GM15510 (cell line): ENCODE measurements around the gene C5orf52.

Experiments used
- POLR2A ChIP-seq: IDR thresholded peaks from 3 replicates; pipeline ENCODE4 v1.6.1; 2011; ENCODE audit warnings: borderline replicate concordance; ENCODE audit not compliant: insufficient read length; ENCODE audit errors: extremely low read depth

Gene C5orf52

DNA sequence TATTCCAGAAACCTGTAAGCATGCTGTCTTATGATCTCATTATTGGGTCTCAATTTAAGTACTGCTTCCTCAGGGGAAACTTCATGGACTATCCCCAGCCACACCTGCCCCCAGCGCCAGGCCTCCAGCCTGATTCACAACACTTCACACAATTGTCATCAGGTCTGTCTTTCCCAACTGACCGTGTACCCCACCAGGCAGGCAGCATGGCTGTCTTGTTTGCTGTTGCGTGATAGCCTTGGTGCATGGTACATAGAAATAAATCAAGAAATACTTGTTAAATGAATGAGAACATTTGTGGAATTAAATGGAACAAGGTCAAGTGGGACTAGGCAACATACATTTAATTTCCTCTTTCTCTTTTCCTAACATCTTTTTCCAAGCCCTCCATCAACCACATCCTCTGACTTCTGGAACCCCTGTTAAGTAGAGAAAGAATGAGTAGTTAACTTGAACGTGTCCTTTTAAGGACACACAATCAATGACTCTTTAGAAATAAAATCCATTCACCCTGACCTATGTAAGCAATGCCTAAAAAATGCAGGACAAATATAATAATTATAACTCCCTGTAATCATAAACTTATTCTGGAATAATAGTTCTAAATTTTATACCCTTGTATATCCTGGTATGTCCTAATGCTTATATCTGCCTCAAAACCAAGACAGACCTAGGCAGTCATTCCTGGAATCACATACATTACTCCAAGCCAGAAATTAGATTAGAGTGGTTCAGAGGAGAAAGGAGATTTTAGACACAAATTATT is 42.7 kb downstream of the C5orf52 start:
- TF ChIP-seq POLR2A, result no peak

DNA sequence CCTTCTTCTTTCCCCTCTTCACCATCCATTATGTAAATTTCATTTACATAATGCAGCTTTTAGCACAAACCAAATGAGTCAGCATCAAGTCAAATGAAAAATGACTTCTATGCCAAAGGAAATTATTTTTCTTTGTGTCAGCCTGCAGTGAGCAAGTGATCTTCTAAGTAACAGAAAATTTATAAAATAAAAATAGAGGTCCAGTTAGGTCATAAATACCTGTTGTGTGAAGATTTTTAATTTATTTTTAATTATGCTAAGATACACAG is 43.2 kb downstream of the C5orf52 start:
- TF ChIP-seq POLR2A, result no peak

GRCh38 chr5:157718519-157718918 is 47.2 kb downstream of the C5orf52 start:
- TF ChIP-seq POLR2A, result no peak

DNA sequence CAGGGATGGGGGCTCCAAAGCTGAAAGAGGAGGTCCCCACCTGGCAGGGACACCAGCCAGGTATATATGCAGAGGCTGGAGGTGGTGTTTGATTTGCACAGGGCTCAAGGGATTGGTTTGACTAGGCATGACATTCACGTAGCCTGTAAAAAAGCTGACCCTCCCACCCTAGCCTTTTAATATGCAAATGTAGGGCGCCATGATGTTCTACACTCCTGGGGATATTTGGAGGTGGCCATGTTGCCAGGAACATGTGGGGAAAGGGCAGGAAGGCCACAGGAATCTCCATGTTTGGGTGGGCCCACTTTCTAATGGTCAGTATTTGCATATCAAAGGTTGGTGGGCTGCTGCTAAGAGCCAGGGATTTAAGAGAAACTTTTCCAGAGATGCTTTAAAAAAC is 47.9 kb downstream of the C5orf52 start:
- no peak for TF ChIP-seq POLR2A

DNA sequence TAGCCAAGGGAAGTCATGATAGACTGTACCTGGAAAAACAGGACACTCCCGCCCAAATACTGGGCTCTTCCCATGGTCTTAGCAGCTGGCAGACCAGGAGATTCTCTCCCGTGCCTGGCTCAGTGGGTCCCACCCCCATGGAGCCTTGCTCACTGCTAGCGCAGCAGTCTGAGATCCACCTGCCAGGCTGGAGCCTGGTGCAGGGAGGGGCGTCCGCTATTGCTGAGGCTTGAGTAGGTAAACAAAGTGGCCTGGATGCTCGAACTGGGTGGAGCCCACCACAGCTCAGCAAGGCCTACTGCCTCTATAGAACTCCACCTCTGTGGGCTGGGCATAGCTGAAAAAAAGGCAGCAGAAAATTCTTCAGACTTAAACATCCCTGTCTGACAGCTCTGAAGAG is 49.8 kb downstream of the C5orf52 start:
- TF ChIP-seq POLR2A, result no peak
